IPS-18c (cell line): ENCODE data around the gene STX19.
A peak's percentile ranks its signal among the peaks of the same experiment; 100 is the strongest.

ENCODE experiments used
- H3K4me3 ChIP-seq: 2 replicates; pipeline ENCODE4 v1.7.0; 2013; ENCODE audit warnings: low read depth, mild to moderate bottlenecking, low read length, moderate library complexity; ENCODE audit not compliant: insufficient read depth
- H3K9me3 ChIP-seq: one replicate; pipeline ENCODE4 v1.6.1; 2013; ENCODE audit warnings: mild to moderate bottlenecking, low read length, moderate library complexity; ENCODE audit not compliant: control insufficient read depth, insufficient read depth

Gene STX19, protein sequence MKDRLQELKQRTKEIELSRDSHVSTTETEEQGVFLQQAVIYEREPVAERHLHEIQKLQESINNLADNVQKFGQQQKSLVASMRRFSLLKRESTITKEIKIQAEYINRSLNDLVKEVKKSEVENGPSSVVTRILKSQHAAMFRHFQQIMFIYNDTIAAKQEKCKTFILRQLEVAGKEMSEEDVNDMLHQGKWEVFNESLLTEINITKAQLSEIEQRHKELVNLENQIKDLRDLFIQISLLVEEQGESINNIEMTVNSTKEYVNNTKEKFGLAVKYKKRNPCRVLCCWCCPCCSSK

DNA sequence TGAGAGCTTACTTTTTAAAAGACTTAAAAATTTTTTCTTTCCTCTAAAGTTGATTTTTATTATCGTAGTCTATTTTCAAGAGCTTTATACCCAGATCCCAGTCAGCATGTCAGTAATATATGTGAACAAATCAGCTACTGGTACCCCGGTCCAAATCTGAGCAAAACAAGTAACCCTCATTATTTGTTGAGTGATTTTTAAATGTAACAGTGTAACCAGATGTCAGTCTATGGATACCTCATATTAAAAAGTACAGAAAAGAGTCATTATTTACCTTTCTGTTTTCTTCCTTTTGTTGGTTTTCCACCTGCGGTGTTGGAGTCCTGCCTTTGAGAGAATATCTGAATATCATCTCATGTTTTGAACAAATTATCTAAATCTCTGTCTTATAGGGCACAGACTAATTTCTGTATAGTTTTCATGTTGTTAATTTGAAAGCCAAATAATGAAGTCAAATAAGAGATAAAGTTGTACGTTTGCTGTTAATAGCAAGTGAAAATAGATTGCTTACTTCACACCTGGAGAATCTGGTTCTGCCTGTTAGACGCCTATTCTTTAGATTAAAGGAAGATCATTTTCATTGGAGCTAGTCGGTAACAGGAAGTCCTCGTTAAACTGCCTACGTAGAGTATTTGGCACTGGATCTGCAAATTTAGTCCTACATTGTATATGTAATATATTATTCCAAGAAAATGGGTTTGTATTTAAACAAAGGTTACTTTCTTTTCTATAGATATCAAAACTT lies at the start of gene STX19:
Gene STX19 (minus strand): TSS at position 505 of the 745 bp plus-strand sequence. CDS start 13,328 bp downstream, outside the sequence.
- H3K9me3 ChIP-seq, result no peaks in the 10 kb centered on the region
- H3K4me3 ChIP-seq, result no peak within 1 kb of the TSS

DNA sequence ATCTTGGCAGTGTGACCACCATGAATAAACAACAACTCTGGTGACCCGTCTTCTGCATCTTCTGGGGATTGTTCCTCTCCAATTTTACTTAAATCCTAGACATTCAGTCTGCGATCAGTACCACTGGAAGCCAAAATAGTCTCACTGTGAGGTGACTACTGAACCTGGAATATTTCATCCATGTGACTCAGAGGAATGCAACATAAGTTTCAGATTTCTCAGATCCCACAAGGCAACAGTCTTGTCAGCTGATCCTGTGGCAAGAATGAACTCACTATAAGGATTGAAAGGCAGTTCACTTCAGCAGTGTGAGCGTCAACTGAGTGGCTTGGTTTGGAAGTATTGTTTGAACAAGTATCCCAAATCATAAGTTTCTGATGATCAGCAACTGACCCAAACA lies 47.7 kb upstream of the STX19 start:
- H3K4me3 ChIP-seq, result no peak overlapping the region

DNA sequence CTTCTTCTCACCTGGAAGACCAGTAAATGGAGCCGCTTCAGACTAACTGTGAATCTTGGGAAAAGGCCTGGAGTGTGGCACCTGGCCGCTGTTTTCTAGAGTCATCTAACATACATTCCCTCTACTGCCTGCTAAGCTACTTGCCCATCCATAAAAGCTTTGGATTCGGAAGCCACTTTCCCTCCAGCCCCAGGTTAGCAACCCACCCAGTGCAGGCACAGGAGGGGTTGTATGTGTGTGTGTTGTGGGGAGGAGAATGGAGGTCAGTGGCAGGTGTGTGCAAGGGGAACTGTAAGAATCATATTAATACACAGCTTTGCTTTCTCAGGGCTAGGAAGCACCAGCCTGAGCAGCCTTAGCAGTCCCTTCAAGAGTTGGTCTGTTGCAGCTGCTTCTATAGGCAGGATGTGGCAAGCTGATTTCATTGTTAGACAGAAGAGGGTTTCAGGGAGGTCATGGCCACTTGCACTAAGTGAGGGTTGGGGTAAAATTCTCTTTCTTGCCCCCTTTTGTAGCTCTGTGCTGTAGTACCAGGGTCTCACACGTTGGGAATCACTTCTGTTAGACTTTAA lies 43.4 kb upstream of the STX19 start:
- H3K4me3 ChIP-seq, result no peak overlapping the region

More for the DNA sequence above, 47.7 kb upstream of the STX19 start:
- H3K9me3 ChIP-seq, result peaks cover 2% of the 10 kb centered on the region

DNA sequence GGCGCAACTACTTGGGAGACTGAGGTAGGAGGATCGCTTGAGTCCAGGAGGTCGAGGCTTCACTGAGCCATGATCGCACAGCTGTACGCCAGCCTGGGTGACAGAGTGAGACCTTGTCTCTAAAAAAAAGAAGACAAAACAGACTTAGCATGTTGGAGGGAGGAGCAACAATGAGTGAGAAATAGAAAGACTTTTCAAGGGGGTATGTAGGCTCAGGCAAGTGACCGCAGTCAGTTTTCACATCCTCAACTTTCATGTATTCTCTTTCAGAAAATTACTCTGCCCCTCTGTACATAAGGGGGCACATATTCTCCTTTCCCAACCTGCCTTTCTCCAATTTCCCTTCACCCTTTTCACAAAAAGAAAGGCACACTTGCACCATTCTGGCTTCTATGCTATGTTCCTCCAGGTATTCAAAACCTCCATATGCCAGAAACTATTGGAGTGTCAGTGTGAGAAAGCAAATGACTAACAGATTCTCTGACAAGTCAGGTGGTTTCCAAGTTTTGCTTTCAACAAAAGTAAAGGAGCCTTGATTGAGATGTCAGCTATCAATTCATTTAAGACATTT lies 42.0 kb upstream of the STX19 start:
- no peaks in the 10 kb centered on the region for H3K9me3 ChIP-seq
- H3K4me3 ChIP-seq, result no peak overlapping the region

More for the DNA sequence above, 43.4 kb upstream of the STX19 start:
- H3K9me3 ChIP-seq, result no peaks in the 10 kb centered on the region

DNA sequence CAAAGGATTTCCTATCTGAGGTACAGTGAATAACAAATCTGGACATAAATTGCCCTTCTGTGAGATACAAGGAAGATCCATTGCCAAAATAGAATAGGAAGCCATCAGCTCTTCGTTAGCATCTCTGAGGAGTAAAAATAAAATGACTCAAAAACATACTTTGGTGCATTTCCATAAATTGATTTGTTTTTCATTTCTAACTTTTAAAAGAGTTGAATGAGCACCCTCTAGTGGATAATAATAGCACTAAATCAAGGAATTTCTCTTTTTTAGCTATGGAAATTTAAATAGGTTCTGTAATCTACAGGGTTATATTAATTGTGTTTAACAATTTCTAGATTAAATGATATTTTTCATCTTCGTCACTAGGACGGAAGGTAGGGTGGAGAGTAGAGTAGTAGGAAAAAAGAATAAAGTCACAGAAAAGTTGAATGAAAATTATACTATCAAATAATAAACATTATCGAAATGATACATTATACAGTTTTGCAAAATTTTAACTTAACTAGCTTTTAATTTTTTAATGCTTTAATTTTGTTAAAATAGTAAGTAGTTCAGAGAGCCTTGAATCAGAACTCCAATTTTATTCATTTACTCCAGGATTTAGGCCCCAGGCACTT lies 40.9 kb upstream of the STX19 start:
- no peaks in the 10 kb centered on the region for H3K9me3 ChIP-seq
- H3K4me3 ChIP-seq, result no peak overlapping the region

DNA sequence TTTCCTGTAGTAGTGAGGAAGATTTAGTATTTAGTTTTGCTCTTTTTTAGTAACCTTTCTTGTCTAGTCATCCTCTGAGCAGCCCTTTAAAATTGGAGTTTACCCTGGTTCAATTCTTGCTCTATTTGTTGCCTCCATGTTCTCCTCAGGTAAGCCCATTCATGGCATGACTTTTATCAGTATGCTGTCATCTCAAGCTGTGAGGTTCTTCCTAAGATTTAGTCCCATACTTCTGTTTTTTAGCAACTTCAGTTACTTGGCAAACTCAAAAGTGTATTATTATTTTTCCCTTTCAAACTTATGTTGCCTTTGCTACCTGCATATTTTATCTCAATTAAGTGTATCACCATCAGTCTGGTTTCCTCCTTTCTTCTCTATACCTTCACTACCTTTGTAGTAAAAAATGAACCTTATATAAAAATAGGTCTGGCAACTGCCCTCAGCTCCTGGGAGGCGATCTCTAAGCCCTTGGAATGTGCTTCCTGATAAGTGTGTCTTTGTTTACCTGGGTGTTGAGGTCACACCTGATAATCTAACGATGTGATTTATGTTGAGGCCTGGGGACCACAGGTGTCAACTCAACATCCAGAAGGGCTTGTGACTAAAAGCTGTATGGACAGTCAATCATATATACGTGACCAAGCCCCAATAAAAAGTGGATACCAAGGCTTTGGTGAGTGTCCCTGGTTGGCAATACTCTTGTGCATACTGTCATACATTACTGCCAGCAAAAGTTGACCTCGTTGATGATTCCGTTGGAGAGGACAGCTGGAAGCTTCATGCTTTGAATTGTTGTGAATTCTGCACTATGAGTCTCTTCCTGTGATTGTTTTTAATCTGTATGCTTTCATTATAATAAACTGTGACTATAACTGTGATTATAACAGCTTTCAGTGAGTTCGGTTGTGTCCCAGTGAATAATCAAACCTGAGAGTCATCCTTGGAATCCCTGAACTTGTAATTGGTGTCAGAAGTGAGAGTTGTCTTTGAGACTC lies 38.4 kb upstream of the STX19 start:
- Histone ChIP-seq H3K4me3 (no peak overlapping the region), H3K9me3 (no peaks in the 10 kb centered on the region)

DNA sequence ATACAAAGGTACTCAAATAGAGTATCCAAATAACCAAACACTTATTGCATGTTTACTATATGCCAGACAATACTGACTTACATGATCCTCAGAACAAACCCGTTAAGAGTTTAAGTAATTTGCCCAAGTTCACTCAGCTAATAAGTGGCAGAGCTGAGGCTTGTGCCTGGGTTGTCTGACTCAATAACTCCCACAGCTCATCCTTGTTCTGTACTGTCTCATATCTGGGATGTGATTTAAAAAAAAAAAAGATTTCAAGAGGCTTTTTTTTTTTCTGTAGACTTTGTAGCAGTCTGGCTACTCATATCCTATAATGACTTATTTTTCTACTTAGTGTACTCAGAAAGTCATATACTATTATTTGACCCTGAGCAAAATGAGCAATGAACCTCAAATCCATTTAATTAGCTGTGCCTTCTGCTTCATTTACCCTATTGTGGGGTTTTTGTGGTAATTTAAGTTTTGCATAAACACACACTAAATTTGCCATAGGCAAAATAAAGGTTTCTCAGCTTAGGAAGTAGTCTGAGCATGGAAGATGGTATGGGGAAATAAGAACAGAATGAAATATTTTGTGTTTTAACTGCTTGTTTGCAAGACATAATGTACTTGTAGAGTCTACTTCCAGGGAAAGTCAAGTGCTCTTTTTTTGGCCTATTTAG lies 37.6 kb upstream of the STX19 start:
- H3K4me3 ChIP-seq, result no peak overlapping the region
- H3K9me3 ChIP-seq, result no peaks in the 10 kb centered on the region

DNA sequence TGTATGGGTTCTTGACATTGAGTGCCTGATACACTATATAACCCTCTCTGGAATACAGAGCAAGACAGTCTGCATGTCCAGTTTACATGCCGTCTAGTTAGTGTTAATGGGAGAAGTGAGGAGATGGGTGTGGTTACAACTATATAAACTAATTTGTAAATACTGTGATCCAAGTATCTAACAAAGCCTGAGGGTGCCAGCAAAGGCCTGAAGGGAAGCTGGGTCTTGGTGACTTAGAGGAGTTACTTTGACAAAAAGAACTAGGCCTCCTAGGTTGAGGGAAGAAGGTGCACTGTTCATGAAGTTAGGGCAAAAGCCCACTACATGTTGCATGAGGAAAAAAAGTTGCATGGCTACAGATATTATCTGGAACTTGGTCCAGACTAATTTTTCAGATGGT lies 36.7 kb upstream of the STX19 start:
- Histone ChIP-seq H3K4me3 (no peak overlapping the region), H3K9me3 (no peaks in the 10 kb centered on the region)

DNA sequence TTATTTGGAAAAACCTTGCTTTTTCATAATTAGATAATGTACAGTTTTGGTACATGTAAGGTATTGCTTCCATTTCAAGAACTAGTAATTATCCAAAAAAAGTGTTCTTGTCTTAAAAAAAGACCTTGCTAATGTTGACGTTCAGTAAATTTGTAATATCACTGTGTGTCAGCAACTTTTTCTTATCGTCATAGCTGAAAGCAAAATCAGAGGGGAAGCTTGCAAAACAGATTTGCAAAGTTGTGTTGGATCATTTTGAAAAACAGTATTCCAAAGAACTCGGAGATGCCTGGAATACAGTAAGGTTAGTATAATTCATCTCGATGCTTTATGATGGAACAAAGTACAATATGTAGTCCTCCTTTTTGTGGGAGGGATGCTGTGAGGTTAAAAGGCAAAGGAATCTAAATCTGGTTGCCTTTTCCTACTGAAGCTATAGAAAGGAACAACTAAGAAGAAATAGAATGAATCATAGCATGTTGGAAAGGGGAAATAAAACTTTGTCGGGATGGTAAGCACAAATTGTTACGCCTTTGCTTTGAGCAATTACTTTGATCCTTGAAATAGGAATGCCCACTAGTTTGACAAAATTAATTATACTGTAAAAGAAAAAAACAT lies 36.0 kb upstream of the STX19 start:
- Histone ChIP-seq H3K9me3 (no peaks in the 10 kb centered on the region), H3K4me3 (no peak overlapping the region)

DNA sequence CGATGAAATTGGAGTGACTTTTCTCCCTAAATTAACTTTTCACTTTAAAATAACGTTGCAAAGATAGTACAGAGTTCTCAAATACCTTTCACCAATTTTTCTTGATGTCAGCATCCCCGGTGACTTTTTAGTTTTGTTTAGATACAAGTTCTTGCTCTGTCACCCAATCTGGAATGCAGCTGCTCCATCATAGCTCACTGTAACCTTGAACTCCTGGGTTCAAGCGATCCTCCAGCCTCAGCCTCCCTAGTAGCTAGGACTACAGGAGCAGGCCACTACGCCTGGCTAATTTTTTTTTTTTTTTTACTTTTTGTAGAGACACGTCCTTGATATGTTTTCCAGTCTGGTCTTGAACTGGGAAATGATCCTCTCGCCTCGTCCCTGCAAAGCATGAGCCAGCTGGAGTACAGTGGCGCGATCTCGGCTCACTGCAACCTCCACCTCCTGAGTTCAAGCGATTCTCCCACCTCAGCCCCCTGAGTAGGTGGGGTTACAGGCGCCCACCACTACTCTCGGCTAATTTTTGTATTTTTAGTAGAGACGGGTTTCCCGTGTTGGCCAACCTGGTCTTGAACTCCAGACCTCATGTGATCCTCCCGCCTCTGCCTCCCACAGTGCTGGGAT lies 35.2 kb upstream of the STX19 start:
- Histone ChIP-seq H3K4me3 (peak overlapping the region; percentile 68), H3K9me3 (no peaks in the 10 kb centered on the region)

DNA sequence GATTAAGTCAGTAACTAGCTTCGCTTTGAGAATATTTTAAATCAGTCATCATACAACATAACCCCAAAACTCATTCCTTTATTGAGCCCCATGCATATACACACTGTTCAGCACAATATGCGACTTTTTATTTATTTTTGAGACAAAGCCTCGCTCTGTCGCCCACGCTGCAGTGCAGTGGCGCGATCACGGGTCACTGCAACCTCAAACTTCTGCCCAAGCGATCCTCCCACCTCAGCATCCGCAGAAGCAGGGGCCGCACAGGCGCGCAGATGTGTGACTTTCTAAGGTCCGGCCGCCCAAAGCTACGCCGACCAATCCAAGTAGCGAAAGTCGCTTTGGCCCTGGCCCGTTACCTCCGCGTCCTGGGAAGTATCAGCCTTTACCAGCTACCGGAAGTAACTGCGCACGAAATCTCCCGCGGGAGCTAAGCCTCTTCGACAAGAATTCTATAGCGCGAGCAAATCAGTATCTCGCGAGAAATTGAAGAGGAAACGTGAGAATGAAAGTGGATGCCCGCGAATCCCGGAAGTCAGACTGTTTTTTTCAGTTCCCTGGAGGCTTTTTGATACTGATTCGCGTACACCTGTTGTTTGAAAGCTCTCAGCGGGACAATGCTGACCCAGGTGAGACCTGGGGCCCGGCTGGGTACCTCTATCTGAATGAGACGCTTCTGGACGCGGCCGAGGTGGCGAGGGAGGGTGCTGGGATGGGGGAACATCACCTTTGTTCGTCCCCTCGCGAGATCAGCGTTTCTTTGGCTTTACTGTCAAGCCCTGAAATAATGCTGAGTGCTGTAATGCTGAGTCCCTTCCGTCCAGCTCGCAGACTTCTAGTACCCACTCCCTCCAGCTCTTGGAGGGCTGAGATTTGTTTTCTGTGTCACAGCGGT lies 34.4 kb upstream of the STX19 start, which contains the start of the genes DHFR2 and NSUN3:
Gene DHFR2 (minus strand): TSS at position 404 of the 892 bp plus-strand sequence. CDS start 1,405 bp downstream, outside the sequence.
Gene NSUN3 (plus strand): TSS at position 549 of the 892 bp plus-strand sequence. CDS start 66 bp downstream, at position 615.
- H3K9me3 ChIP-seq, result no peaks in the 10 kb centered on the region
- peak within 1 kb of the TSS; percentile 68 for H3K4me3 ChIP-seq

DNA sequence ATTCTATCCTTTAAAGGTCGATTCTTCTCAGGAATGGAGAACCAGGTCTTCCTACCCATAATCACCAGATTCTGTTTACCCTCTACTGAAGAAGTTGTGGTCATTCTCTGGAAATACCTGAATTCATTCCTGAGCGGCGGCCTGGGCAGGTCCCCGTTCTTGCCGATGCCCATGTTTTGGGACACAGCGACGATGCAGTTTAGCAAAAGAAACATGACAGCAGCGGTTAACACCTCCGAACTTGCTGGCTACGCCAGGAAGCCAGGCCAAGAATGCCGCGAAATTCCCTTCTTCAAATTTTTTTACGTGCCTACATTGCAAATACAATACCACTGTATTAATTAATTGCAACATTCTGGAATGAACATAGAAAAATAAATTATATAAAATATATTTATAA lies 32.9 kb upstream of the STX19 start:
- no peak overlapping the region for H3K4me3 ChIP-seq

DNA sequence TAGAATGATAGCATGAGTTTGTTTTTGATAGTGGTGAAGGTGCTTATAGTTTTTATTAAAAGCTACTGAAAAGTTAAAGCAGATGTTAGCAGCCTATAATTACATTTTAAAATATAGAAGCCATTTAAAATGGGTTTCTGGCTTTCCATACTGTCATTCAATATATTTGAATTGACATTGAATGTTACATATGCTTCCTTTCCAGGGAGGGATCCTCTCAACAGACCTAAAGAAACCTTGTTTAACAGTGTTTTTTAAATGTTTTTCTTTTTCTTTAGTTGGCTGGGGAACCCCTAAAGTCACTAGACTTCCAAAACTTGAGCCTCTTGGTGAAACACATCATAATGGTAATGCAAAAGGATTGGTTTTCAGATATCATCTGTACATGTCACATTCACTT lies 22.1 kb upstream of the STX19 start:
- no peaks in the 10 kb centered on the region for H3K9me3 ChIP-seq
- H3K4me3 ChIP-seq, result no peak overlapping the region

More for the DNA sequence above, 32.9 kb upstream of the STX19 start:
- no peaks in the 10 kb centered on the region for H3K9me3 ChIP-seq

DNA sequence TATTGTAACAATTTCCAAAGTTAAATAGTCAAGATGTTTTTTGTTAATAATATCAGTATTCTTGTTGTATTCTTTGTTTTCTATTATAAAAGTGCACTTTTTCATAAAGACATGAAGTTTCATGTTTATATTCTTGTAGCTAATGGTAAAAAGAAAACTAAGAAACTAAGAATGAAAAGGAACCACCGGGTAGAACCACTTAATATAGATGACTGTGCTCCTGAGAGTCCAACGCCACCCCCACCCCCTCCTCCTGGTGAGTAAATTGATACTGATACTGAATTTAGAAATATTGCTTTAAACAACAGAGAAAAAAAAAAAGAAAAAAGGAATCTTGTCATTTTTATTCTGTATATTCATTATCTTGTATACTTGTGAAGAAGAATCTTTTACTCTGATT lies 20.9 kb upstream of the STX19 start:
- Histone ChIP-seq H3K4me3 (no peak overlapping the region), H3K9me3 (peaks cover 2% of the 10 kb centered on the region)
